HG03558 (cell line): ENCODE results near the gene ZSWIM8.

Experiments used
- ATAC-seq: cut with Tn5 transposase; IDR thresholded peaks from one replicate; pipeline ENCODE4 v1.9.1; 2021; ENCODE audit warnings: moderate number of reproducible peaks; ENCODE audit not compliant: unreplicated experiment; ENCODE audit errors: extremely low read depth

The ZSWIM8 gene

GRCh38 chr10:73840056-73840402 is 54.6 kb downstream of the ZSWIM8 start:
- ATAC-seq: no peak

- no peak for ATAC-seq
Measured at GRCh38 chr10:73840403-73841060, 55.1 kb downstream of the ZSWIM8 start.

- ATAC-seq: no peak
Measured at GRCh38 chr10:73841061-73841421, 55.6 kb downstream of the ZSWIM8 start.

GRCh38 chr10:73841526-73842285 is 56.3 kb downstream of the ZSWIM8 start:
- no peak for ATAC-seq

DNA sequence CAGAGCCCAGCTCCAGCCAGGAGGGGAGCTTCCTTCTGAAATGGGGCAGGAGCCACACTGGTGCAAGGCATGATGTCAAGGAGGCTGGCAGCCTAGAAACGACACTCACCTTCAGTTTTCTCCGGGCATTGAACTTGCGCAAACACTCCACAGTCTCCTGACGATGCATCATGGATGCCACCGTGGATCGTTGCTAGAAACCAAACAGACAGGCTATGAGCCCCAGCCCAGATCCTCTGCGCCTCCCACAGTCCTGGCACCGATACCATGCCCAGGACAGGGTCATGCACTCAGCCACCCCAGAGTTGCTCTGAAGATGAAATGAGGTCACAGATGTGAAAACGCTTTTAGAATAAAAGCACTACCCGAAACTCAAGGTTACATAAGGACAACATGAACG is 56.9 kb downstream of the ZSWIM8 start:
- no peak for ATAC-seq

GRCh38 chr10:73843261-73843660 is 57.9 kb downstream of the ZSWIM8 start:
- no peak for ATAC-seq

DNA sequence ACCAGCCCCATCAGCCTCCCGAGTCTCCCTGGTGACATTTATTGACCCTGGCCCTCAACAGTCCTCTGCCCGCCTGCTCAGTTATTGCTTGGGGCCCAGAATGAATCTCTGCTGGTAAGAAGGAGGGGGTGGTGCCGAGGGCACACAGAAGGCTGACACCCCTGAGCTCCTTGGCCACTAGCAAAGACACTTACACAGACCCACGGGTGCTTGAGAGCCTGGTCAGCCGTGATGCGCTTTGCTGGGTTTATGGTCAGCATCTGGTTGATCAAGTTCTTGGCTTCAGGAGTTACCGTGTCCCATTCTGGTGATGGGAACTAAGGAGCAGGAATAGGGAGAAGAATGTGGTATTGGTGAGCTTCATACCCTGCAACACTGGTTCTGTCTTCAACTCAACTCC is 61.6 kb downstream of the ZSWIM8 start:
- ATAC-seq: no peak

DNA sequence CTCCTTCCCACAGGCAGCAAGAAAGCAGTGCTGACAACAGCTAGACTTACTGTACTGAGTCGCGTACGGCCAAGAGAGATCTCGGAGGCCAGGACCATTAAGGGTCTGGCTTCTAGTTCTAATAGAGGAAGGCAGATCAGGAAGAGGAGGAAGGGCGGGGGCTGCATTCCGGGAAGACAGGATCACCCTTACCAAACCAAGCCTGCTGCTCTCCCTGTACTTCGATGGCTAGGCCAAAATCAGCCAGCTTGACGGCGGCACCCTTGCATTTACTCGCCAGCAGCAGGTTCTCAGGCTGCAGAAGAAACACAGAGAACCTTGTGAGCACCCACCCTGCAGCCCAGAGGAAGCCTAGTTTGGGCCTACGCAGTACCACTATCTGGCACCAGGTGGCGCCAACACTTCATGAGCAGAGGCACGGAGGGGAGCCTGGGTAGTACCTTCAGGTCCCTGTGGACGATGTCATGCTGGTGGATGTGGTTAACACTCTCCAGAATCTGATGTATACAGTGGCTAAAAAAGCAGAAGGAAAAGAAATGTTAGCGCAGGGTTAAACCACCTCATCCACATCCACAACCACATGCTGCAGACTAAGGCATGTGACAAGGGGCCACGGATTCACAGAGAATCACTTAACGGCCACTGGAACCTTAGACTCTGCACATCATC is 63.5 kb downstream of the ZSWIM8 start:
- peak; percentile 85 for ATAC-seq

- ATAC-seq: no peak
Measured at GRCh38 chr10:73850211-73850610, 64.8 kb downstream of the ZSWIM8 start.

DNA sequence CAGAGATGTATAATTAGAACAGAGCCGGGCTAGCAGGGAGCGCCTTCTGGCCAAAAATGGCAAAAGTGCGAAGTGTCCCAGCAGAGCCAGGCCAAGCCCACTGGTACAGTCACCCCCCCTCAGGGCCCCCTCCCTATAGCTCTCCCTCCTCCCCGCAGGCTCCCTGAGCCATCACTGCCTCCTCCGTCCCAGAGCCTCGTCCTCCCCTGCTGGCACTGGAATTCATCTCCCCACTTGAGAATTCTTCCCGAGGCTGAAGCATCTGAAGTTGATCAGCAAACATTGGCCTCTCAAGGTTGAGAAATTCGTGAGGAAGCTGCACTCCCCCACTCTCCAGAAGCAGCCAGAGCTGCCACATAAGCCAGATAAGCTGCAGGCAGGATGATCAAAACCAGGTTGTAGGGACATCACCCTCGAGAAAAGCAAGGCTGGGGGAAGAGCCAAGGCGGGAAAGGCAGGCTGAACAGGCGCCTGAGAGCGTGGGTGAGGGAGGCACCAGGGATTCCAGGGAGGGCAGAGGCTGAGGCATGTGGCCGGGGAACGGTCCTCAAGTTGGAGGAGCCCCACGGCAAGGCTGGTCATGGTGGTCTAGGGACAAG is 65.6 kb downstream of the ZSWIM8 start:
- no peak for ATAC-seq
